Measurements from ENCODE around the gene SPPL2C. TPM values are rescaled to one million over a fixed set of nuclear protein-coding genes. Genes with fewer than 3 reads are reported as not detected.
A peak's percentile ranks its signal among the peaks of the same experiment; 100 is the strongest.

SPPL2C gene
- total and polyA plus RNA-seq, 2 of the 13 experiments (the other 11 are each of a cell fraction or from before 2014, with no cell fraction given) = not detected

GRCh38 chr17:45857977-45858708 is 13.5 kb downstream of the SPPL2C start (continued):
- TF ChIP-seq ZBTB37 (CRISPR knock-in tag; IDR thresholded peaks at IDR 0.05) (no peak), MTF2 (CRISPR knock-in tag; IDR thresholded peaks at IDR 0.05; ENCODE audit: borderline replicate concordance) (no peak), SYNCRIP (IDR thresholded peaks at IDR 0.05; ENCODE audit: insufficient read depth, low read depth, low read length) (no peak), ZNF354B (CRISPR knock-in tag; IDR thresholded peaks at IDR 0.05) (no peak), ZBTB49 (CRISPR knock-in tag; IDR thresholded peaks at IDR 0.05; ENCODE audit: borderline replicate concordance) (peak; percentile 95), HES4 (CRISPR knock-in tag; IDR thresholded peaks at IDR 0.05; ENCODE audit: borderline replicate concordance) (peak; percentile 66; the same call in 1 of the 2 replicates), ZNF446 (CRISPR knock-in tag; IDR thresholded peaks at IDR 0.05) (peak; percentile 71; the same call in 1 of the 2 replicates), SALL1 (CRISPR knock-in tag; IDR thresholded peaks at IDR 0.05) (peak; percentile 70; the same call in 1 of the 2 replicates), HNRNPLL (IDR thresholded peaks at IDR 0.05; ENCODE audit: low read depth, low read length, poor library complexity, severe bottlenecking) (no peak), NPAS2 (CRISPR knock-in tag; IDR thresholded peaks at IDR 0.05; ENCODE audit: borderline replicate concordance) (no peak), YY1 (IDR thresholded peaks at IDR 0.05; ENCODE audit: insufficient read depth, insufficient replicate concordance, low read depth, low read length) (no peak), MLX (CRISPR knock-in tag; IDR thresholded peaks at IDR 0.05) (no peak), ADNP (CRISPR knock-in tag; IDR thresholded peaks at IDR 0.05) (no peak), ELF1 (CRISPR knock-in tag; IDR thresholded peaks at IDR 0.05) (no peak), ZNF703 (CRISPR knock-in tag; IDR thresholded peaks at IDR 0.05; ENCODE audit: borderline replicate concordance) (no peak), ZNF556 (CRISPR knock-in tag; IDR thresholded peaks at IDR 0.05; ENCODE audit: borderline replicate concordance) (no peak), MED1 (CRISPR knock-in tag; IDR thresholded peaks at IDR 0.05) (0 out of 2 replicates have a peak, but pooled peaks have one; percentile 20), ZBTB3 (CRISPR knock-in tag; IDR thresholded peaks at IDR 0.05; ENCODE audit: borderline replicate concordance, low read depth) (no peak), SIN3A (IDR thresholded peaks at IDR 0.05; ENCODE audit: borderline replicate concordance, low read depth, low read length) (no peak), ZNF430 (CRISPR knock-in tag; IDR thresholded peaks at IDR 0.05) (peak; percentile 74; the same call in 1 of the 2 replicates), SKI (IDR thresholded peaks at IDR 0.05; ENCODE audit: partially characterized antibody) (no peak), PAWR (CRISPR knock-in tag; IDR thresholded peaks at IDR 0.05; ENCODE audit: borderline replicate concordance) (no peak), TEAD2 (CRISPR knock-in tag; IDR thresholded peaks at IDR 0.05) (peak; percentile 83; the same call in 1 of the 2 replicates), JUND (CRISPR knock-in tag; IDR thresholded peaks at IDR 0.05) (no peak), RBFOX2 (IDR thresholded peaks at IDR 0.05; ENCODE audit: low read depth, low read length) (no peak)

All from HepG2 (cell line).